GM19025 (cell line): Measurements from ENCODE around the gene SSX1.
"Not testable (repeated sequence)": the region's sequence is repeated elsewhere in the genome, so short reads cannot be mapped to it uniquely, and the experiment has no call there.

ENCODE experiments used
- ATAC-seq: cut with Tn5 transposase; IDR thresholded peaks from one replicate; pipeline ENCODE4 v1.9.1; 2021; ENCODE audit warnings: mild to moderate bottlenecking, low read depth, moderate library complexity; ENCODE audit not compliant: unreplicated experiment

SSX1 gene

GRCh38 chrX:48255062-48255796, at the start of gene SSX1:
SSX1 (plus strand) TSS chrX:48255392; CDS start chrX:48257242, 1,850 bp downstream.
- not testable (repeated sequence) for ATAC-seq

DNA sequence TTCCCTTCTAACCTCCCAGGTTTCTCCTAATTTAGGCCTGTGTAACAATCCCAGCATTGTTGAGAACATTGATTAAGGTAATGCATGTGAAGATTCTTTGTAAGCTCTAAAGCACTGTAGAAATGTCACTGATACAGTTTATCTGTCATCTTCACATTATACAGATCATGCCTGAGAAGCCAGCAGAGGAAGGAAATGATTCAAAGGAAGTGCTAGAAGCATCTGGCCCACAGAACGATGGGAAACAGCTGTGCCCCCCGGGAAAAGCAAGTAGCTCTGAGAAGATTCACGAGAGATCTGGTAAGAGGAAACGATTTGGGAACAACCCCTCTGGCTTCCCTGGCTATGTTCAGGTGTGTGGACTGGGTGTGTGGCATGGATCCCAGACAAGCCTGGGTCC, 40.9 kb upstream of the SSX1 start:
- ATAC-seq = not testable (repeated sequence)

DNA sequence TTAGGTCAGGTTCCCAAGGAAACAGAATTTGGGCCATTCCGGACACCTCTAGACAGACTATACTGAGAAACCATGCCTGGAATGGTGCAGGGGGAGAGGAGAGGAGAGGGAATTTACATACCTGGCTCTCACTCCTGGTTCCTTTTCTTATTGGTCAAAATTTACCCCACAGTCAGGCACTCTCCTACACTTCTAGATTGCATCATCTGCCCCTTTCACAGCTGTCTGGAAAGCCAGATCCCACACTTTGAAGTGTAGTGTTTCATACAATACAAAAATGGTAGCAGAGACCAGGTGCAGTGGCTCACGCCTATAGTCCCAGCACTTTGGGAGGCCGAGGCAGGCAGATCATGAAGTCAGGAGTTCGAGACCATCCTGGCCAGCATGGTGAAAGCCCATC, 31.0 kb upstream of the SSX1 start:
- ATAC-seq = not testable (repeated sequence)

DNA sequence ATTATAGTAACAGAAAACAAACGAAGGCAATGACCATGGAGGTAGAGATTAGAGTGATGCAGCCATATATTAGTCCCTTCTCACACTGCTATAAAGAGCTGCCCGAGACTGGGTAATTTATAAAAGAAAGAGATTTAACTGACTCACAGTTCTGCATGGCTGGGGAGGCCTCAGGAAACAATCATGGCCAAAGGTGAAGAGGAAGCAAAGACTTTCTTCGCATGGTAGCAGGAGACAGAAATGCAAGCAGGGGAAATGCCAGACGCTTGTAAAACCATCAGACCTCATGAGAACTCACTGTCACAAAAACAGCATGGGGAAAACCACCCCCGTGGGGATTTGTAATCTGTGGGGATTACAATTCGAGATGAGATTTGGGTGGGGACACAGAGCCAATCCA, 2.2 kb upstream of the SSX1 start:
- ATAC-seq = not testable (repeated sequence)

GRCh38 chrX:48274365-48274764, 19.2 kb downstream of the SSX1 start:
- ATAC-seq = not testable (repeated sequence)

DNA sequence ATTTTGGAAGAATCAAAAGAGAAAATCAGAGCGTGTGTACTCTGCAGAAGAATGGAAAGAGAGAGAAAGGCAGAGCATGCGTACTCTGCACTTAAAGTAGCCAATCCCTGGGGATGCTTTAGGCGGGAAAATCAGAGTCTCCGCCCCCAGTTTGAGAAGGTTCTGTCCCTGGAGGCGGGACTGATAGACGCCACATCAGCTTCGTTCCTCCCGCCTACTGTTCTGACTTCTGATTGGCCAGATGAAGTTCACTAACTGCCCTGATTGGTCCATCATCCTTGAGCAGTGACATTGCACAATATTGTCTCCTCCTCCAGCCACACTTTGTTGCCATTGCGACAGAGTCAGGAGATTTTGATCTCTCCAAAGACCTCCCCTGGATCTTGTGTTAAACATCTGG, 23.8 kb downstream of the SSX1 start:
- ATAC-seq = no peak

GRCh38 chrX:48280729-48281128, 25.5 kb downstream of the SSX1 start:
- ATAC-seq = not testable (repeated sequence)

GRCh38 chrX:48306175-48306574, 51.0 kb downstream of the SSX1 start:
- no peak for ATAC-seq

GRCh38 chrX:48313996-48314395, 58.8 kb downstream of the SSX1 start:
- ATAC-seq = not testable (repeated sequence)
